OCI-LY1 (cell line): ENCODE data around the gene ENTPD6.

Source experiments
- H2AFZ ChIP-seq: fragments of 200-600 bp; sonication (generic), shearing (Covaris generic); 2 replicates; pipeline ENCODE4 v1.6.0; 2014; ENCODE audit warnings: antibody characterized with exemption, mild to moderate bottlenecking, low read length
- H3F3A ChIP-seq: fragments of 200-600 bp; sonication (generic), shearing (Covaris generic); 2 replicates; pipeline ENCODE4 v1.6.0; 2014; ENCODE audit warnings: mild to moderate bottlenecking, antibody characterized with exemption, low read length, moderate library complexity; ENCODE audit not compliant: insufficient read depth
- H3K27ac ChIP-seq: fragments of 200-600 bp; sonication (generic); 2 replicates; pipeline ENCODE4 v1.5.1; 2014; ENCODE audit warnings: low read length, mixed run types, mild to moderate bottlenecking, low read depth; ENCODE audit not compliant: poor library complexity, severe bottlenecking
- H3K27me3 ChIP-seq: fragments of 200-600 bp; sonication (generic); 2 replicates; pipeline ENCODE4 v1.6.0; 2014; ENCODE audit warnings: antibody characterized with exemption, mild to moderate bottlenecking, low read length, moderate library complexity; ENCODE audit not compliant: insufficient read depth
- H3K36me3 ChIP-seq: fragments of 200-600 bp; sonication (generic); 2 replicates; pipeline ENCODE4 v1.6.1; 2014; ENCODE audit warnings: mild to moderate bottlenecking, antibody characterized with exemption, low read length, moderate library complexity, mixed read lengths; ENCODE audit not compliant: insufficient read depth
- H3K4me1 ChIP-seq: fragments of 200-600 bp; sonication (generic); 2 replicates; pipeline ENCODE4 v1.5.1; 2014; ENCODE audit warnings: mild to moderate bottlenecking, low read length, moderate library complexity; ENCODE audit not compliant: insufficient read depth, severe bottlenecking
- H3K4me2 ChIP-seq: fragments of 200-600 bp; sonication (generic), shearing (Covaris generic); 2 replicates; pipeline ENCODE4 v1.6.1; 2014; ENCODE audit warnings: low read length
- H3K4me3 ChIP-seq: fragments of 200-600 bp; sonication (generic); 2 replicates; pipeline ENCODE4 v1.5.1; 2014; ENCODE audit warnings: low read length, low read depth, mild to moderate bottlenecking, mixed read lengths; ENCODE audit not compliant: poor library complexity, severe bottlenecking
- H3K79me2 ChIP-seq: fragments of 200-600 bp; shearing (Covaris generic); 2 replicates; pipeline ENCODE4 v1.6.1; 2016; ENCODE audit warnings: mixed run types, low read length, mixed read lengths; ENCODE audit not compliant: insufficient read depth
- H3K9ac ChIP-seq: fragments of 200-600 bp; sonication (generic), shearing (Covaris generic); 2 replicates; pipeline ENCODE4 v1.6.1; 2014; ENCODE audit warnings: mild to moderate bottlenecking, low read length, mixed read lengths
- H3K9me2 ChIP-seq: fragments of 200-600 bp; sonication (generic), shearing (Covaris generic); 2 replicates; pipeline ENCODE4 v1.6.1; 2014; ENCODE audit warnings: low read depth, mild to moderate bottlenecking, low read length, mixed read lengths
- H3K9me3 ChIP-seq: fragments of 200-600 bp; shearing (Covaris generic); 2 replicates; pipeline ENCODE4 v1.6.1; 2014; ENCODE audit warnings: low read length, mixed read lengths
- H4K20me1 ChIP-seq: fragments of 200-600 bp; sonication (generic), shearing (Covaris generic); 2 replicates; pipeline ENCODE4 v1.6.0; 2016; ENCODE audit warnings: mild to moderate bottlenecking, low read length; ENCODE audit not compliant: insufficient read depth
- EZH2 ChIP-seq: fragments of 200-600 bp; sonication (generic), shearing (Covaris generic); IDR thresholded peaks from 2 replicates; pipeline ENCODE4 v1.8.0; 2017; ENCODE audit warnings: borderline replicate concordance, mixed run types, mild to moderate bottlenecking, antibody characterized with exemption, low read length, moderate library complexity, mixed read lengths
- TF ChIP-seq, protein P1 (sequence below): fragments of 200-600 bp; sonication (generic), shearing (Covaris generic); IDR thresholded peaks from 2 replicates; pipeline ENCODE4 v1.5.1; 2017; ENCODE audit warnings: mild to moderate bottlenecking, antibody characterized with exemption, low read length, moderate library complexity, mixed read lengths

ENTPD6 gene

GRCh38 chr20:25212242-25212641, 16.7 kb downstream of the ENTPD6 start:
- H3K9me3 ChIP-seq, result no peaks in the 10 kb centered on the region
- no peak overlapping the region for H2AFZ ChIP-seq
- no peak overlapping the region for H3K27ac ChIP-seq
- no peaks in the 10 kb centered on the region for H3K79me2 ChIP-seq
- no peak overlapping the region for H3K9ac ChIP-seq
- no peaks in the 10 kb centered on the region for H3F3A ChIP-seq
- H3K27me3 ChIP-seq, result no peaks in the 10 kb centered on the region
- no peak for TF ChIP-seq EZH2
- TF ChIP-seq, protein P1, sequence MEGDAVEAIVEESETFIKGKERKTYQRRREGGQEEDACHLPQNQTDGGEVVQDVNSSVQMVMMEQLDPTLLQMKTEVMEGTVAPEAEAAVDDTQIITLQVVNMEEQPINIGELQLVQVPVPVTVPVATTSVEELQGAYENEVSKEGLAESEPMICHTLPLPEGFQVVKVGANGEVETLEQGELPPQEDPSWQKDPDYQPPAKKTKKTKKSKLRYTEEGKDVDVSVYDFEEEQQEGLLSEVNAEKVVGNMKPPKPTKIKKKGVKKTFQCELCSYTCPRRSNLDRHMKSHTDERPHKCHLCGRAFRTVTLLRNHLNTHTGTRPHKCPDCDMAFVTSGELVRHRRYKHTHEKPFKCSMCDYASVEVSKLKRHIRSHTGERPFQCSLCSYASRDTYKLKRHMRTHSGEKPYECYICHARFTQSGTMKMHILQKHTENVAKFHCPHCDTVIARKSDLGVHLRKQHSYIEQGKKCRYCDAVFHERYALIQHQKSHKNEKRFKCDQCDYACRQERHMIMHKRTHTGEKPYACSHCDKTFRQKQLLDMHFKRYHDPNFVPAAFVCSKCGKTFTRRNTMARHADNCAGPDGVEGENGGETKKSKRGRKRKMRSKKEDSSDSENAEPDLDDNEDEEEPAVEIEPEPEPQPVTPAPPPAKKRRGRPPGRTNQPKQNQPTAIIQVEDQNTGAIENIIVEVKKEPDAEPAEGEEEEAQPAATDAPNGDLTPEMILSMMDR, result no peak
- no peaks in the 10 kb centered on the region for H3K4me1 ChIP-seq
- no peak overlapping the region for H3K4me3 ChIP-seq
- H4K20me1 ChIP-seq, result no peaks in the 10 kb centered on the region
- no peaks in the 10 kb centered on the region for H3K9me2 ChIP-seq
- no peak overlapping the region for H3K4me2 ChIP-seq
- peaks cover 23% of the 10 kb centered on the region; the same call in 1 of the 2 replicates for H3K36me3 ChIP-seq

DNA sequence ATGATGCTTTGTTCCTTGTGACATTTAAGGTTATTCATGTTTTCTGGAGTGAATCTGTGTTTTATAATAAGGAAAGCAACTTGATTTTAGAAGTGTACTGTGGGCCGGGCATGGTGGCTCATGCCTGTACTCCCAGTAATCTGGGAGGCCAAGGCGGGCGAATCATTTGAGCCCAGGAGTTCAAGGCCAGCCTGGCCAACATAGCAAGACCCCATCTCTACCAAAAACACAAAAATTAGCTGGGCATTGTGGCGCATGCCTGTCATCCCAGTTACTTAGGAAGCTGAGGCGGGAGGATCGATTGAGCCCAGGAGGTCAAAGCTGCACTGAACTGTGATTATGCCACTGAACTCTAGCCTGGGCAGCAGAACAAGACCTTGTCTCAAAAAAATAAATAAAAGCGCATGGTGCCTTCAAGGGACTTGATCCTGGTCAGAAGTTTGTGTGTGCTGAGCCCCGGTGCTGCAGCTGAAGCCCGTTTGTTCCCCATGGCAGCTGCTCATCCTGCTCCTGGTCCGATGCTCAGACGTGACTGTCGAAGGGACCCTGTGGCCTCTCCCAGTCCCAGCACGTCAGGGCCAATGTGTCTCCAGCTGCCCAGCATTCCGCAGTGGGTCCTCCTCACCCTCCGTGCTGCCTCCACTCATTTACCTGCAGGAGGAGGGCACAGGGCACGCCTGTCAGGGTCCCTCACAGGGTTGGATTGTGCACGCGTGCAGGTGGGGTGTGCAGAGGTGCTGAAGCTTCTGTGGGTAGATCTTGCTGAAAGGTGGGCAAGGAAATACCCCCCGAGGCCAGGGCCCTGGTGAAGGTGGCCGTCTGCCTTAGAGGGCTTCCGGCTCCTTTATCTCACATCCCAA, 18.3 kb downstream of the ENTPD6 start:
- Histone ChIP-seq H3K4me3 (no peak overlapping the region), H3K4me2 (no peak overlapping the region), H3K9me3 (no peaks in the 10 kb centered on the region), H4K20me1 (no peaks in the 10 kb centered on the region), H3K9me2 (no peaks in the 10 kb centered on the region), H2AFZ (no peak overlapping the region), H3K4me1 (no peaks in the 10 kb centered on the region), H3K9ac (no peak overlapping the region), H3K36me3 (peaks cover 26% of the 10 kb centered on the region; the same call in 1 of the 2 replicates), H3K27me3 (no peaks in the 10 kb centered on the region), H3F3A (no peaks in the 10 kb centered on the region), H3K79me2 (no peaks in the 10 kb centered on the region), H3K27ac (no peak overlapping the region)
- no peak for TF ChIP-seq EZH2
- TF ChIP-seq, protein P1, result no peak

DNA sequence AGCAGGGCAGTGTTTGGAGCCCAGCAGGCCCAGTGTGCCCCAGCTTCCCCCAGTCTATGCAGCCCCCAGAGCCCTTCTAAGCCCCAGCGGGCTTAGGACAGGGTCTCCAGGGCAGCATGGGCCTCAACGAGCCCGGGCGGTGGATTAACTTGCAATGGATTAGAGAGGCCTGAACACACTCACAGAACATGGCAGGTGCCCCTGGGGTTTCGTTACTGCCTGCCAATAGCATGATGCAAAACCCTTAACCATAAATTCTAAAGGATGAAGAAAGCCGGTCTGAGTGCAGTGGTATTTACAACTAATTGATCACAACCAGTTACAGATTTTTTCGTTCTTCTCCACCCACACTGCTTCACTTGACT, 18.9 kb downstream of the ENTPD6 start:
- H4K20me1 ChIP-seq, result no peaks in the 10 kb centered on the region
- H3K36me3 ChIP-seq, result peaks cover 26% of the 10 kb centered on the region; the same call in 1 of the 2 replicates

More for the DNA sequence above, 18.9 kb downstream of the ENTPD6 start:
- H3K4me1 ChIP-seq, result no peaks in the 10 kb centered on the region
- no peak overlapping the region for H3K27ac ChIP-seq
- H3K9ac ChIP-seq, result no peak overlapping the region
- no peak for TF ChIP-seq EZH2
- TF ChIP-seq, protein P1, result no peak
- no peak overlapping the region for H2AFZ ChIP-seq
- H3K4me2 ChIP-seq, result no peak overlapping the region
- no peaks in the 10 kb centered on the region for H3K27me3 ChIP-seq
- no peak overlapping the region for H3K4me3 ChIP-seq
- no peaks in the 10 kb centered on the region for H3K9me2 ChIP-seq
- H3K9me3 ChIP-seq, result no peaks in the 10 kb centered on the region
- H3F3A ChIP-seq, result no peaks in the 10 kb centered on the region
- no peaks in the 10 kb centered on the region for H3K79me2 ChIP-seq
